ENCODE data around the gene MEIKIN. TPM values are rescaled to one million over a fixed set of nuclear protein-coding genes. Genes with fewer than 3 reads are reported as not detected.

The MEIKIN gene
- total RNA-seq, 4 donors from 2014 or later = not detected

- intact Hi-C loops (cut with DNase I; ENCODE audit: low total_unique reads) = no loop called here
- no peak for TF ChIP-seq POLR2A (IDR thresholded peaks at IDR 0.05)
- no peak for TF ChIP-seq CTCF (IDR thresholded peaks at IDR 0.05)
- Histone ChIP-seq H3K4me3 (no peak overlapping the region), H3K27ac (no peak overlapping the region), H3K9me3 (no peaks in the 10 kb centered on the region), H3K4me1 (no peaks in the 10 kb centered on the region), H3K36me3 (no peaks in the 10 kb centered on the region), H3K27me3 (no peaks in the 10 kb centered on the region)
- no peak for DNase-seq
These were observed 132.9 kb downstream of the MEIKIN start for GRCh38 chr5:131812371-131813160.

GRCh38 chr5:131810510-131811249 is 134.8 kb downstream of the MEIKIN start:
- no peaks in the 10 kb centered on the region for H3K9me3 ChIP-seq
- H3K36me3 ChIP-seq = no peaks in the 10 kb centered on the region
- no peak for DNase-seq
- H3K27me3 ChIP-seq = no peaks in the 10 kb centered on the region
- H3K4me3 ChIP-seq = no peak overlapping the region
- intact Hi-C loops (cut with DNase I; ENCODE audit: low total_unique reads) = no loop called here
- H3K27ac ChIP-seq = peak overlapping the region in 1 of 2 donors; percentile 8
- H3K4me1 ChIP-seq = no peaks in the 10 kb centered on the region
- TF ChIP-seq CTCF (IDR thresholded peaks at IDR 0.05) (no peak), POLR2A (IDR thresholded peaks at IDR 0.05) (no peak)

GRCh38 chr5:131796793-131797693 is 148.4 kb downstream of the MEIKIN start, which contains the start of gene FNIP1:
Gene FNIP1, minus strand, starts transcription at chr5:131797017. Its CDS starts 96 bp downstream, at chr5:131796921.
- Histone ChIP-seq H3K9me3 (no peaks in the 10 kb centered on the region), H3K4me3 (peak within 1 kb of the TSS; percentile 72 to 94), H3K4me1 (no peaks in the 10 kb centered on the region), H3K27me3 (no peaks in the 10 kb centered on the region), H3K27ac (peak within 1 kb of the TSS; percentile 95 to 99), H3K36me3 (no peaks in the 10 kb centered on the region)
- TF ChIP-seq CTCF (IDR thresholded peaks at IDR 0.05) (peak in 1 of 4 experiments; percentile 13), POLR2A (IDR thresholded peaks at IDR 0.05) (peak; percentile 95 to 97)
- intact Hi-C loops (cut with DNase I; ENCODE audit: low total_unique reads) = no loop called here
- DNase-seq = peak; percentile 99

- peaks cover 0 to 2% of the 10 kb centered on the region in 2 donors for H3K4me1 ChIP-seq
- no peaks in the 10 kb centered on the region for H3K36me3 ChIP-seq
- peak overlapping the region; percentile 95 to 99 for H3K27ac ChIP-seq
- H3K27me3 ChIP-seq = no peaks in the 10 kb centered on the region
- TF ChIP-seq POLR2A (IDR thresholded peaks at IDR 0.05) (peak in 1 of 2 donors; percentile 12), CTCF (IDR thresholded peaks at IDR 0.05) (no peak)
- H3K9me3 ChIP-seq = no peaks in the 10 kb centered on the region
- peak; percentile 62 to 73 for DNase-seq
- peak overlapping the region; percentile 72 to 94 for H3K4me3 ChIP-seq
- intact Hi-C loops (cut with DNase I; ENCODE audit: low total_unique reads) = no loop called here
These were observed 149.3 kb downstream of the MEIKIN start for GRCh38 chr5:131795879-131796792.

All from uterus (tissue), 4 donors.